GM13977 (cell line): ENCODE results near the gene RNF26.

ENCODE experiments used
- DNase-seq: peaks from one replicate; pipeline ENCODE4 v3.0.0; 2012; ENCODE audit warnings: low spot score
- CTCF ChIP-seq: IDR thresholded peaks from 2 replicates; pipeline ENCODE4 v1.5.1; 2012; ENCODE audit warnings: mild to moderate bottlenecking, control low read depth; ENCODE audit not compliant: insufficient read depth; ENCODE audit errors: extremely low read depth, missing control alignments
- in situ Hi-C: fragments of 300-500 bp; cut with MboI; formaldehyde crosslinking; loops from one replicate; pipeline ENCODE4 v1.12.0; 2022; ENCODE audit warnings: low sequenced_read_pairs, low pct_unique_long_range_greater_than_20kb, mixed read lengths, inconsistent platforms; ENCODE audit not compliant: unreplicated experiment

The RNF26 gene

DNA sequence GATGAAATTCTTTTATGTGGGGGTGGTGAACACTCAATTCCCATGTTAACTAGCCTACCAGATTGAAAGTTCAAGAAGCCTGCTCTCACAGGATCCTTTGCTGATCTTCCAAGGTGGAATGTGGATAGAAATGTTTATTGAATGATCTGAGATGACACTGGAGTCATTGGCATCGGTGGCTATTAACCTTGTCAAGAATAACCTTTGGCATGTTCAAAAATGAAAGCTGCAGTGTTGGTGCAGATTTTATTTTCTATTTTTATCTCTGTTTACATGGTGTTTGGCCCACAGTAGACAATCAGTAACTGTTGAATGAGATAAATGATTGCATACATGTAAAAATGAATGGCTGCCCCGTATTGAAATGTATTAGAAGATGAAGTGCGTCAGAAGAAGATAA is 36.4 kb upstream of the RNF26 start:
- no peak for TF ChIP-seq CTCF
- in situ Hi-C loops: no loop called here
- no peak for DNase-seq

- in situ Hi-C loops: no loop called here
- no peak for DNase-seq
- no peak for TF ChIP-seq CTCF
Measured at GRCh38 chr11:119298726-119299125, 35.6 kb upstream of the RNF26 start.

- in situ Hi-C loops: no loop called here
- no peak for DNase-seq
- no peak for TF ChIP-seq CTCF
Measured at GRCh38 chr11:119299416-119299815, 34.9 kb upstream of the RNF26 start.

- TF ChIP-seq CTCF: no peak
- DNase-seq: no peak
- in situ Hi-C loops: no loop called here
Measured at GRCh38 chr11:119300198-119300964, 33.9 kb upstream of the RNF26 start.

DNA sequence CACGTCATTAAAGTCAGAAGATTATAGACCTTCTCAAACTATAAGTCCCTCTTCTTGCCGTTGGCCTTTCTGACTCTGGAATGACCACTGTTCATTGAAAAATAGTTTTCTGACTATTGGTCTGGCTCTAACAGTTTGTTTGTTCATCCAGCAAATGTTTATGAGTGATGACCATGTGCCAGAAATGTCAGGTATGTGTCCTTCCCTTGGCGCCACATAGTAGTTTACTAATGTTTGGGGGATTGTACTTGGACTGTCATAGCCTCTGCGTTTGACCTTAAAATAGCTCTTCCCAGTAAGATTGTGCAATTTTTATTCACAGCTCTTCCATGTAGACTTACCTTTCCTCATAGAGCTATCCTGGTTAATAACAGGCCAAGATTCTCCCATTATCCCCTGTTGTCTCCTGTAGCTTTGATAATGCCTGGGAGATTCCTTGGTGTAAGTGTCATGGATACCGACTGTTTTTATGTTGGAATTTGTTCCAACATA is 31.1 kb upstream of the RNF26 start:
- in situ Hi-C loops: no loop called here
- TF ChIP-seq CTCF: no peak
- no peak for DNase-seq

- in situ Hi-C loops: no loop called here
- TF ChIP-seq CTCF: no peak
- no peak for DNase-seq
Measured at GRCh38 chr11:119305556-119306372, 28.6 kb upstream of the RNF26 start.
